Parathyroid adenoma (tissue), 2 donors: ENCODE measurements around the gene MGMT.

Source experiments
- H2AFZ ChIP-seq: fragments of 300-600 bp; sonication (generic); one replicate; pipeline ENCODE4 v1.7.0; 2017; ENCODE audit warnings: antibody characterized with exemption, mild to moderate bottlenecking
- H3K27ac ChIP-seq: fragments of 300-600 bp; sonication (generic); one replicate; pipeline ENCODE4 v1.7.0; 2017
- H3K27me3 ChIP-seq: fragments of 300-600 bp; sonication (generic); one replicate; pipeline ENCODE4 v1.7.0; 2017; ENCODE audit warnings: low read length; ENCODE audit not compliant: control insufficient read depth, insufficient read depth
- H3K36me3 ChIP-seq: fragments of 300-600 bp; sonication (generic); one replicate; pipeline ENCODE4 v1.7.0; 2017; ENCODE audit warnings: low read length; ENCODE audit not compliant: control insufficient read depth, insufficient read depth
- H3K4me1 ChIP-seq: fragments of 300-600 bp; sonication (generic); one replicate; pipeline ENCODE4 v1.7.0; 2017; ENCODE audit warnings: control low read depth
- H3K4me2 ChIP-seq: fragments of 300-600 bp; sonication (generic); one replicate; pipeline ENCODE4 v1.7.0; 2017; ENCODE audit warnings: low read length
- H3K4me3 ChIP-seq: fragments of 300-600 bp; sonication (generic); one replicate; pipeline ENCODE4 v1.7.0; 2017; ENCODE audit warnings: low read depth, low read length
- H3K79me2 ChIP-seq: fragments of 300-600 bp; sonication (generic); one replicate; pipeline ENCODE4 v1.7.0; 2017; ENCODE audit warnings: control low read depth
- H3K9ac ChIP-seq: fragments of 300-600 bp; sonication (generic); one replicate; pipeline ENCODE4 v1.7.0; 2017; ENCODE audit warnings: mild to moderate bottlenecking
- H3K9me3 ChIP-seq: fragments of 300-600 bp; sonication (generic); one replicate; pipeline ENCODE4 v1.7.0; 2017; ENCODE audit warnings: low read length; ENCODE audit not compliant: control insufficient read depth
- TF ChIP-seq, protein P1 (sequence below): fragments of 300-600 bp; sonication (generic); IDR thresholded peaks from one replicate; pipeline ENCODE4 v1.7.0; 2017; ENCODE audit warnings: antibody characterized with exemption, mild to moderate bottlenecking
- donor health status: primary hyperparathyroidism.

Gene MGMT

GRCh38 chr10:129518793-129519192 lies 51.8 kb downstream of the MGMT start:
- no peak overlapping the region for H2AFZ ChIP-seq
- H3K36me3 ChIP-seq, result no peaks in the 10 kb centered on the region
- no peak overlapping the region for H3K4me2 ChIP-seq
- H3K27me3 ChIP-seq, result no peaks in the 10 kb centered on the region
- TF ChIP-seq, protein P1, sequence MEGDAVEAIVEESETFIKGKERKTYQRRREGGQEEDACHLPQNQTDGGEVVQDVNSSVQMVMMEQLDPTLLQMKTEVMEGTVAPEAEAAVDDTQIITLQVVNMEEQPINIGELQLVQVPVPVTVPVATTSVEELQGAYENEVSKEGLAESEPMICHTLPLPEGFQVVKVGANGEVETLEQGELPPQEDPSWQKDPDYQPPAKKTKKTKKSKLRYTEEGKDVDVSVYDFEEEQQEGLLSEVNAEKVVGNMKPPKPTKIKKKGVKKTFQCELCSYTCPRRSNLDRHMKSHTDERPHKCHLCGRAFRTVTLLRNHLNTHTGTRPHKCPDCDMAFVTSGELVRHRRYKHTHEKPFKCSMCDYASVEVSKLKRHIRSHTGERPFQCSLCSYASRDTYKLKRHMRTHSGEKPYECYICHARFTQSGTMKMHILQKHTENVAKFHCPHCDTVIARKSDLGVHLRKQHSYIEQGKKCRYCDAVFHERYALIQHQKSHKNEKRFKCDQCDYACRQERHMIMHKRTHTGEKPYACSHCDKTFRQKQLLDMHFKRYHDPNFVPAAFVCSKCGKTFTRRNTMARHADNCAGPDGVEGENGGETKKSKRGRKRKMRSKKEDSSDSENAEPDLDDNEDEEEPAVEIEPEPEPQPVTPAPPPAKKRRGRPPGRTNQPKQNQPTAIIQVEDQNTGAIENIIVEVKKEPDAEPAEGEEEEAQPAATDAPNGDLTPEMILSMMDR, result no peak
- no peaks in the 10 kb centered on the region for H3K9me3 ChIP-seq
- no peak overlapping the region for H3K4me3 ChIP-seq
- no peak overlapping the region for H3K9ac ChIP-seq
- no peaks in the 10 kb centered on the region for H3K4me1 ChIP-seq
- H3K27ac ChIP-seq, result no peak overlapping the region
- no peaks in the 10 kb centered on the region for H3K79me2 ChIP-seq

GRCh38 chr10:129520440-129521080 lies 53.5 kb downstream of the MGMT start:
- H2AFZ ChIP-seq, result no peak overlapping the region
- no peak overlapping the region for H3K9ac ChIP-seq
- no peaks in the 10 kb centered on the region for H3K27me3 ChIP-seq
- H3K9me3 ChIP-seq, result no peaks in the 10 kb centered on the region
- no peaks in the 10 kb centered on the region for H3K36me3 ChIP-seq
- TF ChIP-seq, protein P1, result no peak
- no peaks in the 10 kb centered on the region for H3K79me2 ChIP-seq
- no peak overlapping the region for H3K27ac ChIP-seq
- H3K4me2 ChIP-seq, result no peak overlapping the region
- H3K4me3 ChIP-seq, result no peak overlapping the region
- no peaks in the 10 kb centered on the region for H3K4me1 ChIP-seq

GRCh38 chr10:129521161-129522025 lies 54.4 kb downstream of the MGMT start:
- Histone ChIP-seq H3K4me2 (no peak overlapping the region), H3K27ac (no peak overlapping the region), H3K27me3 (no peaks in the 10 kb centered on the region), H3K79me2 (no peaks in the 10 kb centered on the region), H3K9me3 (no peaks in the 10 kb centered on the region), H3K4me1 (no peaks in the 10 kb centered on the region), H3K36me3 (no peaks in the 10 kb centered on the region), H2AFZ (no peak overlapping the region), H3K4me3 (no peak overlapping the region), H3K9ac (no peak overlapping the region)
- TF ChIP-seq, protein P1, result no peak

- no peaks in the 10 kb centered on the region for H3K36me3 ChIP-seq
- H3K4me1 ChIP-seq, result no peaks in the 10 kb centered on the region
- no peaks in the 10 kb centered on the region for H3K27me3 ChIP-seq
- TF ChIP-seq, protein P1, result no peak
- no peak overlapping the region for H2AFZ ChIP-seq
- H3K9ac ChIP-seq, result no peak overlapping the region
- no peak overlapping the region for H3K27ac ChIP-seq
- H3K4me2 ChIP-seq, result no peak overlapping the region
- H3K4me3 ChIP-seq, result no peak overlapping the region
- H3K9me3 ChIP-seq, result no peaks in the 10 kb centered on the region
- no peaks in the 10 kb centered on the region for H3K79me2 ChIP-seq
These were observed 55.1 kb downstream of the MGMT start for GRCh38 chr10:129522041-129522585.
